ENCODE results near the gene CAPN9. TPM values are rescaled to one million over a fixed set of nuclear protein-coding genes. Genes with fewer than 3 reads are reported as not detected.
A peak's percentile ranks its signal among the peaks of the same experiment; 100 is the strongest.

The CAPN9 gene
- total and polyA plus RNA-seq, 9 of the 15 experiments (the other 6 are each of a cell fraction or from before 2014, with no cell fraction given): not detected

GRCh38 chr1:230812568-230812967 lies 65.4 kb downstream of the CAPN9 start:
- ATAC-seq (no peak), DNase-seq (ENCODE audit: extremely low read depth in 1 of 4, low spot score in 3 of 4) (no peak), FAIRE-seq (peak; percentile 35)
- Histone ChIP-seq H3K9ac (ENCODE audit: insufficient read depth in 1 of 2, low read depth in 2 of 2, low read length in 2 of 2) (no peak overlapping the region), H2AFZ (ENCODE audit: low read depth, low read length) (no peak overlapping the region), H4K20me1 (replicated peaks; ENCODE audit: control insufficient read depth, insufficient read depth, low read length) (no peaks in the 10 kb centered on the region), H3K4me3 (no peak overlapping the region), H3K9me3 (replicated peaks; ENCODE audit: control insufficient read depth, insufficient read depth, low read depth, low read length) (peaks cover 6% of the 10 kb centered on the region), H3K36me3 (ENCODE audit: control insufficient read depth, insufficient read depth, low read length) (no peaks in the 10 kb centered on the region), H3K27me3 (ENCODE audit: control insufficient read depth in 2 of 2, insufficient read depth in 2 of 2, low read length in 2 of 2) (peaks cover 0 to 9% of the 10 kb centered on the region in 2 experiments; a peak in 2 of 5 replicates), H3K27ac (ENCODE audit: extremely low read depth, low read depth, low read length) (no peak overlapping the region), H3K9me1 (ENCODE audit: control insufficient read depth, insufficient read depth, low read length) (no peaks in the 10 kb centered on the region), H3K79me2 (ENCODE audit: control insufficient read depth, insufficient read depth, low read length) (no peaks in the 10 kb centered on the region), H3K4me1 (replicated peaks in 1 of 2; ENCODE audit: control insufficient read depth in 2 of 2, insufficient read depth in 2 of 2, low read length in 2 of 2) (no peaks in the 10 kb centered on the region), H3K4me2 (ENCODE audit: insufficient read depth, low read length) (no peak overlapping the region)
- POLR2A ChIA-PET: no interaction called here
- WGBS (ENCODE audit: insufficient coverage, low coverage, missing lambda C conversion rate): 3% methylated on average over 2 of the region's 2 CpGs
- CTCF ChIA-PET (ENCODE audit: low intra/inter-chr PET ratio): no interaction called here
- no TSS peak for BruUV-seq (replicated peaks)
- TF ChIP-seq ZNF324 (CRISPR knock-in tag; IDR thresholded peaks at IDR 0.05): peak; percentile 96
- no peak for TF ChIP-seq NCOA2 (IDR thresholded peaks at IDR 0.05; ENCODE audit: partially characterized antibody in 2 of 2)
- in situ Hi-C loops (cut with MboI) (no loop called here), intact Hi-C loops (cut with micrococcal nuclease) (no loop called here)

GRCh38 chr1:230814949-230815692 lies 67.9 kb downstream of the CAPN9 start:
- Histone ChIP-seq H3K4me3 (no peak overlapping the region), H3K4me2 (ENCODE audit: insufficient read depth, low read length) (no peak overlapping the region), H3K9me3 (replicated peaks; ENCODE audit: control insufficient read depth, insufficient read depth, low read depth, low read length) (peaks cover 6% of the 10 kb centered on the region), H4K20me1 (replicated peaks; ENCODE audit: control insufficient read depth, insufficient read depth, low read length) (no peaks in the 10 kb centered on the region), H3K27me3 (ENCODE audit: control insufficient read depth in 2 of 2, insufficient read depth in 2 of 2, low read length in 2 of 2) (peaks cover 9 to 13% of the 10 kb centered on the region in 2 experiments; a peak in 3 of 5 replicates), H3K79me2 (ENCODE audit: control insufficient read depth, insufficient read depth, low read length) (no peaks in the 10 kb centered on the region), H2AFZ (ENCODE audit: low read depth, low read length) (no peak overlapping the region), H3K4me1 (replicated peaks in 1 of 2; ENCODE audit: control insufficient read depth in 2 of 2, insufficient read depth in 2 of 2, low read length in 2 of 2) (no peaks in the 10 kb centered on the region), H3K9me1 (ENCODE audit: control insufficient read depth, insufficient read depth, low read length) (no peaks in the 10 kb centered on the region), H3K27ac (ENCODE audit: extremely low read depth, low read depth, low read length) (no peak overlapping the region), H3K9ac (ENCODE audit: insufficient read depth in 1 of 2, low read depth in 2 of 2, low read length in 2 of 2) (no peak overlapping the region), H3K36me3 (ENCODE audit: control insufficient read depth, insufficient read depth, low read length) (no peaks in the 10 kb centered on the region)
- no peak for FAIRE-seq
- intact Hi-C loops (cut with micrococcal nuclease): no loop called here
- DNase-seq (ENCODE audit: extremely low read depth in 1 of 4, low spot score in 3 of 4): no peak
- no TSS peak for BruUV-seq (replicated peaks)
- WGBS (ENCODE audit: insufficient coverage, low coverage, missing lambda C conversion rate): 0% methylated on average over 3 of the region's 3 CpGs
- no peak for ATAC-seq
- in situ Hi-C loops (cut with MboI): no loop called here
- ChIA-PET POLR2A (no interaction called here), CTCF (ENCODE audit: low intra/inter-chr PET ratio) (no interaction called here)
- TF ChIP-seq STAT5A (IDR thresholded peaks at IDR 0.05; ENCODE audit: borderline replicate concordance, low read length) (no peak), HDAC6 (IDR thresholded peaks at IDR 0.05; ENCODE audit: low read depth, low read length) (no peak), CHD2 (IDR thresholded peaks at IDR 0.05; ENCODE audit: low read depth, low read length) (no peak), COPS2 (conservative IDR thresholded peaks at IDR 0.05) (no peak), ZNF778 (CRISPR knock-in tag; IDR thresholded peaks at IDR 0.05) (no peak), ZBTB2 (IDR thresholded peaks at IDR 0.05) (no peak), ZNF324 (CRISPR knock-in tag; IDR thresholded peaks at IDR 0.05) (no peak), HLTF (IDR thresholded peaks at IDR 0.05) (no peak), MLX (CRISPR knock-in tag; conservative IDR thresholded peaks at IDR 0.05) (no peak), ARID1B (IDR thresholded peaks at IDR 0.05) (no peak), CREM (IDR thresholded peaks at IDR 0.05; ENCODE audit: low read depth) (no peak)
